ENCODE data around the gene ATP11A. TPM values are rescaled to one million over a fixed set of nuclear protein-coding genes. Genes with fewer than 3 reads are reported as not detected.

ATP11A gene
- total RNA-seq, 3 donors from 2014 or later = 22.1 to 27.2 (median 26.8) TPM

DNA sequence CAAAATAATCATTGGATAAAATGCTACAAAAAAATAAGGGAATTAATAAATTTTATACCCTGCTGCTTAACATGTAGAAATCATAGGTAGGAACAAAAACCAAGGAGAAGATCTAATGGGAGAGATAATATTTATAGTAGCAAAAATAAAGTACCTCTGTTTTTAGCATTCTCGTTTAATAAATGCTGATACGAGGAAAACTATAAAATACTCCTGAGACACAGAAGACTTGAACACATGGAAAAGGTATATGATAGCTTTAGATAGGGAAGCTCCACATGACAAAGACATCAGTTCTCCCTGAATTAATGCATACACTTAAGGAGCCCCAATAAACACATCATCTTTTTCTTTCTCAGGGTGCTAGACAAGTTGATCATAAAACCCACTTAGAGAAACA is 234.5 kb downstream of the ATP11A start:
- H3K4me3 ChIP-seq = no peak overlapping the region
- no peaks in the 10 kb centered on the region for H3K27me3 ChIP-seq
- no peak for DNase-seq (ENCODE audit: low spot score in 2 of 2)
- intact Hi-C loops (cut with DNase I; ENCODE audit: low total_unique reads) = no loop called here
- H3K36me3 ChIP-seq = no peaks in the 10 kb centered on the region
- no peak for TF ChIP-seq POLR2AphosphoS5 (IDR thresholded peaks at IDR 0.05)
- no peak for TF ChIP-seq POLR2A (IDR thresholded peaks at IDR 0.05)
- TF ChIP-seq, protein P1, sequence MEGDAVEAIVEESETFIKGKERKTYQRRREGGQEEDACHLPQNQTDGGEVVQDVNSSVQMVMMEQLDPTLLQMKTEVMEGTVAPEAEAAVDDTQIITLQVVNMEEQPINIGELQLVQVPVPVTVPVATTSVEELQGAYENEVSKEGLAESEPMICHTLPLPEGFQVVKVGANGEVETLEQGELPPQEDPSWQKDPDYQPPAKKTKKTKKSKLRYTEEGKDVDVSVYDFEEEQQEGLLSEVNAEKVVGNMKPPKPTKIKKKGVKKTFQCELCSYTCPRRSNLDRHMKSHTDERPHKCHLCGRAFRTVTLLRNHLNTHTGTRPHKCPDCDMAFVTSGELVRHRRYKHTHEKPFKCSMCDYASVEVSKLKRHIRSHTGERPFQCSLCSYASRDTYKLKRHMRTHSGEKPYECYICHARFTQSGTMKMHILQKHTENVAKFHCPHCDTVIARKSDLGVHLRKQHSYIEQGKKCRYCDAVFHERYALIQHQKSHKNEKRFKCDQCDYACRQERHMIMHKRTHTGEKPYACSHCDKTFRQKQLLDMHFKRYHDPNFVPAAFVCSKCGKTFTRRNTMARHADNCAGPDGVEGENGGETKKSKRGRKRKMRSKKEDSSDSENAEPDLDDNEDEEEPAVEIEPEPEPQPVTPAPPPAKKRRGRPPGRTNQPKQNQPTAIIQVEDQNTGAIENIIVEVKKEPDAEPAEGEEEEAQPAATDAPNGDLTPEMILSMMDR (IDR thresholded peaks at IDR 0.05) = no peak
- H3K9me3 ChIP-seq = no peaks in the 10 kb centered on the region
- no peak overlapping the region for H3K27ac ChIP-seq
- no peaks in the 10 kb centered on the region for H3K4me1 ChIP-seq

DNA sequence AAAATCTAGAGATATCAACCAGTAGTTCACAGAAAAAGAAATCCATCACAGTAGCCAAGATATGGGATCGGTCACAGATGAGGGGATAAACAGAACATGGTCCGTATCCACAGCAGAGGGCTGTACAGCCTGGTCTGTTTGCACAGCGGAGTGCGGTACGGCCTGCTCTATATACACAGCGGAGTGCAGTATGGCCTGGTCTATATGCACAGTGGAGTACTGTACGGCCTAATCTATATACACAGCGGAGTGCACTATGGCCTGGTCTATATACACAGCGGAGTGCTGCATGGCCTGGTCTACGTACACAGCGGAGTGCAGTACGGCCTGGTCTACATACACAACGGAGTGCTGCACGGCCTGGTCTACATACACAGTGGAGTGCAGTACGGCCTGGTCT is 236.2 kb downstream of the ATP11A start:
- DNase-seq (ENCODE audit: low spot score in 2 of 2) = no peak
- no peaks in the 10 kb centered on the region for H3K27me3 ChIP-seq
- H3K4me1 ChIP-seq = no peaks in the 10 kb centered on the region
- TF ChIP-seq, protein P1 (IDR thresholded peaks at IDR 0.05) = no peak
- TF ChIP-seq POLR2A (IDR thresholded peaks at IDR 0.05) (no peak), POLR2AphosphoS5 (IDR thresholded peaks at IDR 0.05) (no peak)
- no peak overlapping the region for H3K4me3 ChIP-seq
- H3K9me3 ChIP-seq = no peaks in the 10 kb centered on the region
- intact Hi-C loops (cut with DNase I; ENCODE audit: low total_unique reads) = no loop called here
- no peak overlapping the region for H3K27ac ChIP-seq
- no peaks in the 10 kb centered on the region for H3K36me3 ChIP-seq

DNA sequence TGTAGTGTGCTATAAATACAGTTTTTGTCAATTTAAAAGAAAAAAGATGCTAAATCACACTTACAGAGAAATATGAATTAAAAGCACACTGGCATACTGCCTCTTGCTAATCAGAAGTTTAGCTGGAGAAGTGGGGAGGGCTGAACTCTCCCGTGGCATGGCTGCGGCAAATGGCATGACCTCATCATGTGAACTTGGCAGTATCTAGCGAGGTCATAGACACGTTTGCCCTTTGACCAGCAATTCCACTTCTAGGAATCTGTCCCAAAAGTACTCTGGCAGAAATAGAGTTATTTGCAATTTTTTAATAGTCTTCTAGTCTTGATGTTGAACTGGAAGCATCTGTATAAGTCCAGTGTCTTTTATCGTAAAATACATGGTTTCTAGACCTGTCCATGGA is 237.2 kb downstream of the ATP11A start:
- Histone ChIP-seq H3K4me1 (no peaks in the 10 kb centered on the region), H3K27me3 (no peaks in the 10 kb centered on the region), H3K4me3 (no peak overlapping the region), H3K27ac (no peak overlapping the region), H3K36me3 (no peaks in the 10 kb centered on the region), H3K9me3 (no peaks in the 10 kb centered on the region)
- TF ChIP-seq, protein P1 (IDR thresholded peaks at IDR 0.05) = no peak
- TF ChIP-seq POLR2A (IDR thresholded peaks at IDR 0.05) (no peak), POLR2AphosphoS5 (IDR thresholded peaks at IDR 0.05) (no peak)
- intact Hi-C loops (cut with DNase I; ENCODE audit: low total_unique reads) = no loop called here
- DNase-seq (ENCODE audit: low spot score in 2 of 2) = no peak

DNA sequence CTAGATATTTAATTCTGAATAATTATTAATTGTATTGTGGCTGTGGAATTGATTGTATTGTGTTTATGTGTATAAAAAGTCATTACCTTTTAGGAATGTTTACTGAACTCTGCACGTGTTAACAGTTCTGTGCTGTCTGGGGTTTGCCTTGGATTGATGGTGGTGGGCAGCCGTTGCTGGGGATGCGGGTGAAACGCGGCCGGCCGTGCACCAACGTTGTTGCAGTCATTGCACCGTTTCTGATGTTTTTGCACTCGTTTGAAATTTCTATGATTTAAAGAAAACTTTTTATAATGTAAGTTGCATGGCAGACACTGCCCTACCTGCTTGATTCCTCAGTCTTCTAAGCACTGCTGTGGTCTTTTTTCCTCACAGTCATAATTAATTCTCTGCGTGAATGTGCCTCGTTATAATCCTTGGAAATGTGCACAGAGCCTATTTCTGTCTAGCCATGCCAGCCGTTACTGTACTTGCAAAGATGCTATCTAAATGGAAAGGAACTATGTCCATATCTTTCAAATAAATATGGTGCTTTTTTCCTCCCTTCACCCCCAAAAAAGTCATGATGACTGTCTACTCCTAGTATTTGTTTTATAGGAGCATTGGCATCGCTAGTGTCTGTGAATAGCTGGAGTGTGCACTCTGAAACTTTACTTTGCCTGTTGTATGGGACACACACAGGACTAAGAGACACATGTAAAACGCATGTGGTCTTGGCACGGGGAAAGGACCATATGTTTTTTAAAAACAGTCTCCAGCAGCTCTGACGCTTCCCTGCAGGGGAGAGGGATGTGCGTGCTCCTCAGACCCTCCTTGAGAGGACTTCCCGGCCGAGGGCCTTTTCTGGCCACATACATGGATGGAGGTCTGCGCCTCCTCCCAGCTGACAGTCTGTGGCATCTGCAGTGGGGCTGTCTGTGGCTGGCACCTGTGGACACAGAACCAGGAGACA is 238.5 kb downstream of the ATP11A start:
- TF ChIP-seq, protein P1 (IDR thresholded peaks at IDR 0.05) = no peak
- TF ChIP-seq POLR2AphosphoS5 (IDR thresholded peaks at IDR 0.05) (no peak), POLR2A (IDR thresholded peaks at IDR 0.05) (no peak)
- Histone ChIP-seq H3K27me3 (no peaks in the 10 kb centered on the region), H3K9me3 (no peaks in the 10 kb centered on the region), H3K4me1 (no peaks in the 10 kb centered on the region), H3K4me3 (no peak overlapping the region), H3K27ac (no peak overlapping the region), H3K36me3 (no peaks in the 10 kb centered on the region)
- no peak for DNase-seq (ENCODE audit: low spot score in 2 of 2)
- intact Hi-C loops (cut with DNase I; ENCODE audit: low total_unique reads) = no loop called here

DNA sequence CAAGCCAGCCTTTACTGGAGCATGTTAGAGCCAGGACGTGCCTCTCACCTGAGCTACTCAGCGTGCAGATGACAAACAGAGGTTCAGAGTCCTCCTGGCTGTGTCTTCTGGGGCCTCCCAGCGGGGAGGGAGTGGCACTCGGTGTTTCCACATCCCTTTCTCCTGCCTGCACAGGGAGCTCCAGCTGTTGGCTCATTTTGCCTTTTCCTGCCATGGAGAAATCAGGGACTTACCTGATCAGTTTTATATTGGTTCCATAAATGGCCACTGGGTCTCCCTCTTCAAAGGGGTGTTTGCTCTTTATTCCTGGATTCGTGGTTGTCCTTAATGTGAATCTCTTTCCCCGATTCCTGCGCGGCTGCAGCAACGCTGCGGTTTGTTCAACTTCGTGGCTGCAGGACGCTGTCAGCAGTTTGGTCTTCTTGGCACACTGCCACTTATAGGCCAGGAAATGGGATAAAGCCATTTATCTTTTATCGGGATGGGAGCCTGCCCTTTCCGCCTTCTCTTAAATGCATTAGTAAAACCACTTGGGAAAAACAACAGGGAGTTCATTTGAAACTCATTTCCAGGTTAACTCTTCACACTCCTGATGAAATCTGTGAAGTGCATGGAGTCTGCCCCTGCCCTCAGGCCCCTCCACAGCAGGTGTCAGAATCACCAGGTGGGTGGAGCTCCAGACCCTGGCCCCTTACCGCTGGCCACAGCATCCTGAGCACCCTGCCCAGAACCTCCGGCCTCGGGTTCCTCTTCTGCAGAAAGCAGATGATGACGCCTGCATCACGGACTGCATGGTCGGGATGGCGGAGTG is 239.3 kb downstream of the ATP11A start:
- no peaks in the 10 kb centered on the region for H3K27me3 ChIP-seq
- H3K27ac ChIP-seq = no peak overlapping the region
- no peak for DNase-seq (ENCODE audit: low spot score in 2 of 2)
- no peaks in the 10 kb centered on the region for H3K36me3 ChIP-seq
- H3K4me1 ChIP-seq = no peaks in the 10 kb centered on the region
- TF ChIP-seq POLR2AphosphoS5 (IDR thresholded peaks at IDR 0.05) (no peak), POLR2A (IDR thresholded peaks at IDR 0.05) (no peak)
- TF ChIP-seq, protein P1 (IDR thresholded peaks at IDR 0.05) = no peak
- intact Hi-C loops (cut with DNase I; ENCODE audit: low total_unique reads) = no loop called here
- no peak overlapping the region for H3K4me3 ChIP-seq
- no peaks in the 10 kb centered on the region for H3K9me3 ChIP-seq
